Stimulated activated CD4-positive, alpha-beta T cell treated with anti-CD3 and anti-CD28 coated beads, Interleukin-2, amount 100 ng/mL, for 48 hours (primary cell): ENCODE results near the gene TEX19.

Source experiments
- DNase-seq, 2 donors: peaks; one replicate each; pipeline ENCODE4 v3.0.0-alpha.2; 2020

TEX19 gene

GRCh38 chr17:82358465-82359350 is at the start of gene TEX19:
TSS of gene TEX19 (plus strand) at chr17:82359247. CDS start at chr17:82362151, 2,904 bp downstream.
- peak in 1 of 2 donors; percentile 10 for DNase-seq

GRCh38 chr17:82309656-82310570 is 49.1 kb upstream of the TEX19 start:
- DNase-seq, result no peak

- no peak for DNase-seq
These were observed 48.2 kb upstream of the TEX19 start for GRCh38 chr17:82310877-82311276.

GRCh38 chr17:82311971-82312370 is 47.1 kb upstream of the TEX19 start:
- no peak for DNase-seq

GRCh38 chr17:82313195-82314011 is 45.6 kb upstream of the TEX19 start:
- no peak for DNase-seq

- DNase-seq, result no peak
These were observed 44.9 kb upstream of the TEX19 start for GRCh38 chr17:82314012-82314726.

- no peak for DNase-seq
These were observed 44.1 kb upstream of the TEX19 start for GRCh38 chr17:82314727-82315605.

- DNase-seq, result no peak
These were observed 43.2 kb upstream of the TEX19 start for GRCh38 chr17:82315703-82316358.

GRCh38 chr17:82316651-82317393 is 42.2 kb upstream of the TEX19 start:
- no peak for DNase-seq

GRCh38 chr17:82317394-82318168 is 41.5 kb upstream of the TEX19 start, which contains the start of gene CD7:
TSS of gene CD7 (minus strand) at chr17:82317608. CDS start at chr17:82317495, 113 bp downstream.
- DNase-seq, result peak in 1 of 2 donors; percentile 61

- DNase-seq, result no peak
These were observed 40.9 kb upstream of the TEX19 start for GRCh38 chr17:82318169-82318498.

GRCh38 chr17:82318772-82319606 is 40.1 kb upstream of the TEX19 start:
- no peak for DNase-seq

- no peak for DNase-seq
These were observed 39.4 kb upstream of the TEX19 start for GRCh38 chr17:82319619-82320062.

- DNase-seq, result no peak
These were observed 38.8 kb upstream of the TEX19 start for GRCh38 chr17:82320140-82320840.

GRCh38 chr17:82320956-82321927 is 37.8 kb upstream of the TEX19 start:
- peak; percentile 65 to 67 for DNase-seq

- DNase-seq, result no peak
These were observed 37.0 kb upstream of the TEX19 start for GRCh38 chr17:82321947-82322466.
